ENCODE measurements around the gene HNRNPF.

GRCh38 chr10:43355749-43356371 lies 53.1 kb downstream of the HNRNPF start:
- no peak for TF ChIP-seq TAF7 (optimal IDR thresholded peaks at IDR 0.05; ENCODE audit: borderline replicate concordance, low read depth, low read length)
- no peak for TF ChIP-seq ATF2 (IDR thresholded peaks at IDR 0.05; ENCODE audit: low read length)
- no peak for TF ChIP-seq POLR2A (IDR thresholded peaks at IDR 0.05; ENCODE audit: control extremely low read depth in 1 of 2, low read depth in 2 of 2, low read length in 2 of 2)
- no peak for TF ChIP-seq KDM1A (IDR thresholded peaks at IDR 0.05; ENCODE audit: borderline replicate concordance, low read length)
- TF ChIP-seq CHD7 (IDR thresholded peaks at IDR 0.05; ENCODE audit: insufficient replicate concordance, low read length): no peak
- no peak for TF ChIP-seq POLR2AphosphoS5 (IDR thresholded peaks at IDR 0.05; ENCODE audit: low read depth, low read length)
- no peak for TF ChIP-seq RAD21 (IDR thresholded peaks at IDR 0.05 in 1 of 2, conservative IDR thresholded peaks at IDR 0.05 in 1 of 2; ENCODE audit: low read depth in 2 of 2, low read length in 2 of 2)
- no peak for TF ChIP-seq BCL11A (IDR thresholded peaks at IDR 0.05; ENCODE audit: low read depth in 2 of 2, low read length in 2 of 2)
- no peak for TF ChIP-seq CTCF (IDR thresholded peaks at IDR 0.05; ENCODE audit: control extremely low read depth in 1 of 3, insufficient read depth in 1 of 3, low read depth in 1 of 3, low read length in 3 of 3)
- no peak for TF ChIP-seq EP300 (IDR thresholded peaks at IDR 0.05; ENCODE audit: borderline replicate concordance in 1 of 2, low read depth in 2 of 2, low read length in 2 of 2)
- TF ChIP-seq SP2 (IDR thresholded peaks at IDR 0.05; ENCODE audit: low read length): no peak
- no peak for TF ChIP-seq ATF3 (IDR thresholded peaks at IDR 0.05; ENCODE audit: insufficient read depth, low read depth, low read length)

All from H1 (cell line).